H9 (cell line): Measurements from ENCODE around the gene CKB. TPM values are rescaled to one million over a fixed set of nuclear protein-coding genes. Genes with fewer than 3 reads are reported as not detected.

Source experiments
- DNase-seq: peaks from one replicate; pipeline ENCODE4 v3.0.0-alpha.2; 2017
- H2AFZ ChIP-seq: one replicate; pipeline ENCODE4 v1.6.1; 2013; ENCODE audit warnings: mild to moderate bottlenecking, low read length, control low read depth, moderate library complexity
- H2AK5ac ChIP-seq: 2 replicates; pipeline ENCODE4 v1.6.1; 2013; ENCODE audit warnings: low read length, control low read depth, mixed read lengths; ENCODE audit not compliant: insufficient read length
- H2BK120ac ChIP-seq: one replicate; pipeline ENCODE4 v1.6.1; 2013; ENCODE audit warnings: low read depth, mild to moderate bottlenecking, low read length, control low read depth, inconsistent platforms; ENCODE audit not compliant: poor library complexity, severe bottlenecking
- H2BK12ac ChIP-seq: 2 replicates; pipeline ENCODE4 v1.6.1; 2013; ENCODE audit warnings: low read length, control low read depth, mixed read lengths, low read depth; ENCODE audit not compliant: insufficient read length
- H2BK15ac ChIP-seq: 2 replicates; pipeline ENCODE4 v1.6.1; 2013; ENCODE audit warnings: low read depth, low read length, control low read depth
- H2BK20ac ChIP-seq: one replicate; pipeline ENCODE4 v1.6.1; 2013; ENCODE audit warnings: low read depth, mild to moderate bottlenecking, low read length, control low read depth, inconsistent platforms; ENCODE audit not compliant: poor library complexity, severe bottlenecking
- H2BK5ac ChIP-seq: 2 replicates; pipeline ENCODE4 v1.6.1; 2013; ENCODE audit warnings: low read length, control low read depth, mixed read lengths; ENCODE audit not compliant: insufficient read length
- H3K14ac ChIP-seq: 2 replicates; pipeline ENCODE4 v1.6.1; 2013; ENCODE audit warnings: low read length, control low read depth; ENCODE audit not compliant: insufficient read depth
- H3K18ac ChIP-seq: 2 replicates; pipeline ENCODE4 v1.6.1; 2013; ENCODE audit warnings: low read depth, mild to moderate bottlenecking, mixed read lengths, low read length, control low read depth; ENCODE audit not compliant: insufficient read length
- H3K23ac ChIP-seq: 2 replicates; pipeline ENCODE4 v1.6.1; 2013; ENCODE audit warnings: low read length, control low read depth, mixed read lengths, low read depth; ENCODE audit not compliant: insufficient read length
- H3K23me2 ChIP-seq: 2 replicates; pipeline ENCODE4 v1.6.1; 2013; ENCODE audit warnings: low read depth, mild to moderate bottlenecking, mixed read lengths, low read length, control low read depth; ENCODE audit not compliant: insufficient read length, poor library complexity, severe bottlenecking
- H3K27ac ChIP-seq: 2 replicates; pipeline ENCODE4 v1.5.1; 2013; ENCODE audit warnings: low read length, control low read depth, mixed read lengths, low read depth; ENCODE audit not compliant: insufficient read length
- H3K27me3 ChIP-seq: 2 replicates; pipeline ENCODE4 v1.6.1; 2013; ENCODE audit warnings: low read length, control low read depth, inconsistent platforms; ENCODE audit not compliant: insufficient read depth
- H3K4ac ChIP-seq: 2 replicates; pipeline ENCODE4 v1.6.1; 2013; ENCODE audit warnings: low read depth, mild to moderate bottlenecking, control low read depth, inconsistent platforms, low read length, moderate library complexity
- H3K4me1 ChIP-seq: 2 replicates; pipeline ENCODE4 v1.6.1; 2013; ENCODE audit warnings: low read length, control low read depth, inconsistent platforms; ENCODE audit not compliant: insufficient read depth
- H3K4me2 ChIP-seq: 2 replicates; pipeline ENCODE4 v1.6.1; 2013; ENCODE audit warnings: low read length, control low read depth, mixed read lengths; ENCODE audit not compliant: insufficient read length, insufficient read depth
- H3K56ac ChIP-seq: 2 replicates; pipeline ENCODE4 v1.6.1; 2013; ENCODE audit warnings: low read depth, mild to moderate bottlenecking, mixed read lengths, low read length, control low read depth; ENCODE audit not compliant: insufficient read length
- H3K79me1 ChIP-seq: 2 replicates; pipeline ENCODE4 v1.6.1; 2013; ENCODE audit warnings: low read depth, mild to moderate bottlenecking, moderate library complexity, low read length, control low read depth, inconsistent platforms; ENCODE audit not compliant: insufficient read depth, poor library complexity, severe bottlenecking
- H3K79me2 ChIP-seq: 2 replicates; pipeline ENCODE4 v1.6.1; 2013; ENCODE audit warnings: low read length, control low read depth, inconsistent platforms; ENCODE audit not compliant: insufficient read depth
- H3K9ac ChIP-seq: 2 replicates; pipeline ENCODE4 v1.6.1; 2013; ENCODE audit warnings: low read length, control low read depth, mixed read lengths; ENCODE audit not compliant: insufficient read length; ENCODE audit errors: extremely low read depth
- H3K9me3 ChIP-seq: one replicate; pipeline ENCODE4 v1.6.1; 2013; ENCODE audit warnings: low read depth, low read length, inconsistent platforms; ENCODE audit not compliant: control insufficient read depth
- H3T11ph ChIP-seq: one replicate; pipeline ENCODE4 v1.6.1; 2013; ENCODE audit warnings: mild to moderate bottlenecking, low read length, control low read depth, inconsistent platforms
- H4K20me1 ChIP-seq: one replicate; pipeline ENCODE4 v1.6.1; 2013; ENCODE audit not compliant: control insufficient read depth, insufficient read length, insufficient read depth
- H4K5ac ChIP-seq: 2 replicates; pipeline ENCODE4 v1.6.1; 2013; ENCODE audit warnings: low read depth, mild to moderate bottlenecking, mixed read lengths, low read length, control low read depth; ENCODE audit not compliant: insufficient read length
- H4K8ac ChIP-seq: replicated peaks from 2 replicates; pipeline ENCODE4 v1.6.1; 2013; ENCODE audit warnings: low read length, control low read depth, mixed read lengths, low read depth; ENCODE audit not compliant: insufficient read length
- H4K91ac ChIP-seq: 2 replicates; pipeline ENCODE4 v1.6.1; 2013; ENCODE audit warnings: low read depth, mild to moderate bottlenecking, moderate library complexity, mixed read lengths, low read length, control low read depth; ENCODE audit not compliant: insufficient read length
- H3K27ac Mint-ChIP-seq, 3 experiments: 2 replicates in 2 of 3; 3 replicates in 1 of 3; pipeline ENCODE4 v1.8.0; 2020 to 2021; ENCODE audit warnings: mixed read lengths in 3 of 3, mild to moderate bottlenecking in 1 of 3, moderate library complexity in 1 of 3
- H3K27me3 Mint-ChIP-seq: 2 replicates; pipeline ENCODE4 v1.8.0; 2021; ENCODE audit warnings: low read depth, mild to moderate bottlenecking, moderate library complexity, mixed read lengths
- H3K36me3 Mint-ChIP-seq, 3 experiments: 2 replicates in 2 of 3; 3 replicates in 1 of 3; pipeline ENCODE4 v1.8.0; 2020 to 2021; ENCODE audit warnings: low read depth in 3 of 3, mixed read lengths in 3 of 3; ENCODE audit not compliant: insufficient read depth in 1 of 3
- H3K4me1 Mint-ChIP-seq, 2 experiments: 2 replicates each; pipeline ENCODE4 v1.8.0; 2020; ENCODE audit warnings: mixed read lengths in 2 of 2
- H3K4me3 Mint-ChIP-seq, 2 experiments: 2 replicates in 1 of 2; 3 replicates in 1 of 2; pipeline ENCODE4 v1.8.0; 2020 to 2021; ENCODE audit warnings: mild to moderate bottlenecking in 2 of 2, mixed read lengths in 2 of 2, moderate library complexity in 1 of 2
- H3K9me3 Mint-ChIP-seq, 2 experiments: 2 replicates in 1 of 2; 3 replicates in 1 of 2; pipeline ENCODE4 v1.8.0; 2020; ENCODE audit warnings: mild to moderate bottlenecking in 2 of 2, mixed read lengths in 2 of 2, moderate library complexity in 1 of 2
- WGBS: extraction: QIAGEN DNeasy Blood & Tissue Kit; methylation state at CpG from one replicate; pipeline ENCODE4 v1.1.7; 2013; ENCODE audit warnings: missing lambda C conversion rate, low lambda C conversion rate, mixed read lengths; ENCODE audit not compliant: insufficient read length; ENCODE audit errors: extremely low coverage; 5-methylcytosine and 5-hydroxymethylcytosine counted together
- total RNA-seq: library from RNA; stranded (reverse); gene quantifications from 2 replicates; pipeline ENCODE4 v1.2.1, GENCODE V29; 2021
- TF ChIP-seq, protein P1 (sequence below): fragments of 200-600 bp; sonication (generic); conservative IDR thresholded peaks from 3 replicates; pipeline ENCODE4 v1.8.0; 2021; ENCODE audit warnings: antibody characterized with exemption, mild to moderate bottlenecking

Gene CKB
- total RNA-seq, 1 experiment from 2014 or later = 517 TPM

DNA sequence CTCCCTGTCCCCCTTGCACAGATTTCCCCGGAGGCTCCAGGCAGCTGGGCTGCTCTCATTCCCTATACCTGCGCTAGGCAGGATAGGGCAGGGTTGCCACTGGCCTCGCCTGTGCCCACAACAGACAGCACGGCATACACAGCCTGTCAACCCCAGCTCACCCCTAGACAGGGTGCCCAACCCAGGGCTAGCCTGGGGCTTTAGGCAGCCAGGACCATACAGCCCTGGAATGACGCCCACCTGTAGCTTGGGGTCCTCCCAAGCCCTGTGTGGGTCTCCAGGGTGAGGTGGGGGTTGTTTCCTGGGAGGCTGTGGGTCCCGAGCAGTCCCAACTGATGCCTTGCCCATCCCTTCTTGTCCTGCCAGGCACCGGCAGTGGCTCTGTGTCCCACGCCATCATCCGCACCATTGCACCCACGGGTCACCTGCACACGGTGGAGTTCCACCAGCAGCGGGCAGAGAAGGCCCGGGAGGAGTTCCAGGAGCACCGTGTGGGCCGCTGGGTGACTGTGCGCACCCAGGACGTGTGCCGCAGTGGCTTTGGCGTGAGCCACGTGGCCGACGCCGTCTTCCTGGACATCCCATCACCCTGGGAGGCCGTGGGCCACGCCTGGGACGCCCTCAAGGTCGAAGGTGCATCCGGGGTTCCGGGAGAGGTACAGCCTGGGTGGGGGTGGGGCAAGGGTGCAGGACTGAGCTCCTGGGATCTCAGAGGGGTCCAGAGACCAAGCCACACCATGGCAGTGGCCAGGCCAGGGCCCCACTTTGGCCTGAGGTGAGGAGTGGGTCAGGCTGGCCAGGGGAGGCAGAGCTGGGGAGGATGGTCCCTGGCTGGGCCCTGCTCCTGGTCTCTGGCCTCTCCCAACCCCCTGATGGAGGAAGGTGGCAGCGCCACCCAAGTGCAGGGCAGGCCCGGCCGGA lies 9.8 kb upstream of the CKB start:
- H4K91ac ChIP-seq = no peak overlapping the region
- H2AFZ ChIP-seq = no peak overlapping the region
- TF ChIP-seq, protein P1, sequence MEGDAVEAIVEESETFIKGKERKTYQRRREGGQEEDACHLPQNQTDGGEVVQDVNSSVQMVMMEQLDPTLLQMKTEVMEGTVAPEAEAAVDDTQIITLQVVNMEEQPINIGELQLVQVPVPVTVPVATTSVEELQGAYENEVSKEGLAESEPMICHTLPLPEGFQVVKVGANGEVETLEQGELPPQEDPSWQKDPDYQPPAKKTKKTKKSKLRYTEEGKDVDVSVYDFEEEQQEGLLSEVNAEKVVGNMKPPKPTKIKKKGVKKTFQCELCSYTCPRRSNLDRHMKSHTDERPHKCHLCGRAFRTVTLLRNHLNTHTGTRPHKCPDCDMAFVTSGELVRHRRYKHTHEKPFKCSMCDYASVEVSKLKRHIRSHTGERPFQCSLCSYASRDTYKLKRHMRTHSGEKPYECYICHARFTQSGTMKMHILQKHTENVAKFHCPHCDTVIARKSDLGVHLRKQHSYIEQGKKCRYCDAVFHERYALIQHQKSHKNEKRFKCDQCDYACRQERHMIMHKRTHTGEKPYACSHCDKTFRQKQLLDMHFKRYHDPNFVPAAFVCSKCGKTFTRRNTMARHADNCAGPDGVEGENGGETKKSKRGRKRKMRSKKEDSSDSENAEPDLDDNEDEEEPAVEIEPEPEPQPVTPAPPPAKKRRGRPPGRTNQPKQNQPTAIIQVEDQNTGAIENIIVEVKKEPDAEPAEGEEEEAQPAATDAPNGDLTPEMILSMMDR = no peak
- H3K4me3 Mint-ChIP-seq = no peak overlapping the region
- no peak overlapping the region for H4K8ac ChIP-seq
- no peak overlapping the region for H2BK12ac ChIP-seq
- no peaks in the 10 kb centered on the region; a peak in 2 of 5 replicates for H3K9me3 Mint-ChIP-seq
- H4K5ac ChIP-seq = no peak overlapping the region
- no peak overlapping the region for H2BK15ac ChIP-seq
- no peaks in the 10 kb centered on the region for H3K9me3 ChIP-seq
- H3K27ac Mint-ChIP-seq = no peak overlapping the region
- H3K14ac ChIP-seq = no peak overlapping the region
- peaks cover 8% of the 10 kb centered on the region for H3K23me2 ChIP-seq
- peaks cover 13% of the 10 kb centered on the region for H3K79me1 ChIP-seq
- no peak overlapping the region for H3K9ac ChIP-seq
- no peak for DNase-seq
- H3K27ac ChIP-seq = no peak overlapping the region
- no peak overlapping the region for H3K56ac ChIP-seq
- H3T11ph ChIP-seq = no peak overlapping the region
- H3K4me2 ChIP-seq = no peak overlapping the region
- H2BK20ac ChIP-seq = no peak overlapping the region
- H3K4me1 ChIP-seq = no peaks in the 10 kb centered on the region; the same call in 1 of the 2 replicates
- no peaks in the 10 kb centered on the region for H3K27me3 ChIP-seq
- no peak overlapping the region for H3K4ac ChIP-seq
- no peak overlapping the region for H2BK5ac ChIP-seq
- peaks cover 10% of the 10 kb centered on the region; the same call in 1 of the 2 replicates for H3K79me2 ChIP-seq
- no peak overlapping the region for H3K18ac ChIP-seq
- no peak overlapping the region for H2BK120ac ChIP-seq
- H3K27me3 Mint-ChIP-seq = peaks cover 6% of the 10 kb centered on the region
- H3K36me3 Mint-ChIP-seq = peaks cover 0 to 10% (median 4%) of the 10 kb centered on the region in 3 experiments; a peak in 5 of 7 replicates
- H3K4me1 Mint-ChIP-seq = peaks cover 11 to 19% of the 10 kb centered on the region in 2 experiments
- H4K20me1 ChIP-seq = peaks cover 4% of the 10 kb centered on the region
- H3K23ac ChIP-seq = no peak overlapping the region
- H2AK5ac ChIP-seq = no peak overlapping the region
- no CpG with 5 or more reads among the region's 32 CpGs for WGBS
